A673 (cell line): ENCODE data around the gene GRIK1. TPM values are rescaled to one million over a fixed set of nuclear protein-coding genes. Genes with fewer than 3 reads are reported as not detected.

ENCODE experiments used
- BruUV-seq: library from RNA; stranded (reverse); fragments of 400-500 nt; replicated peaks from 2 replicates; lab custom pipeline; 2021; lab: Mats Ljungman, UMichigan
- CTCF ChIA-PET: fragments of 300-600 bp; sonication (Branson Sonifier 250); formaldehyde crosslinking; loops from one replicate; lab custom pipeline; 2022; ENCODE audit warnings: antibody characterized with exemption; lab: Charles Lee
- POLR2A ChIA-PET: fragments of 300-600 bp; sonication (Branson Sonifier 250); formaldehyde crosslinking; loops from one replicate; lab custom pipeline; 2022; ENCODE audit warnings: antibody characterized with exemption; ENCODE audit not compliant: low non-redundant PET; lab: Charles Lee
- DNase-seq: peaks from one replicate; pipeline ENCODE4 v3.0.0-alpha.2; 2015; ENCODE audit warnings: low spot score
- H3K27ac ChIP-seq: fragments of 200-600 bp; sonication (generic); 2 replicates; pipeline ENCODE4 v1.5.1; 2016; ENCODE audit warnings: mixed run types, low read depth, mild to moderate bottlenecking, mixed read lengths, antibody characterized with exemption, low read length; ENCODE audit not compliant: poor library complexity, severe bottlenecking
- H3K27me3 ChIP-seq: fragments of 200-600 bp; sonication (generic); replicated peaks from 2 replicates; pipeline ENCODE4 v1.6.1; 2017; ENCODE audit warnings: mixed run types, low read depth, mild to moderate bottlenecking, mixed read lengths, antibody characterized with exemption, low read length; ENCODE audit not compliant: insufficient read depth, poor library complexity
- H3K36me3 ChIP-seq: fragments of 200-600 bp; sonication (generic); 2 replicates; pipeline ENCODE4 v1.6.1; 2016; ENCODE audit warnings: mixed run types, mild to moderate bottlenecking, mixed read lengths, antibody characterized with exemption, low read length; ENCODE audit not compliant: insufficient read depth, poor library complexity, severe bottlenecking
- H3K4me1 ChIP-seq: fragments of 200-600 bp; sonication (generic); 2 replicates; pipeline ENCODE4 v1.6.1; 2017; ENCODE audit warnings: mixed run types, mild to moderate bottlenecking, mixed read lengths, antibody characterized with exemption, low read length; ENCODE audit not compliant: insufficient read depth, poor library complexity, severe bottlenecking
- H3K4me3 ChIP-seq: fragments of 200-600 bp; sonication (generic); 2 replicates; pipeline ENCODE4 v1.5.1; 2016; ENCODE audit warnings: low read depth, mixed run types, mild to moderate bottlenecking, mixed read lengths, low read length; ENCODE audit not compliant: poor library complexity, severe bottlenecking
- H3K9me3 ChIP-seq: fragments of 200-600 bp; sonication (generic); 2 replicates; pipeline ENCODE4 v1.6.1; 2016; ENCODE audit warnings: mixed run types, low read depth, mild to moderate bottlenecking, mixed read lengths, antibody characterized with exemption, low read length; ENCODE audit not compliant: poor library complexity, severe bottlenecking
- CTCF ChIP-seq: fragments of 300-800, 200-600 bp; sonication (generic); conservative IDR thresholded peaks from 2 replicates; pipeline ENCODE4 v1.5.1; 2017; ENCODE audit warnings: low read depth, mild to moderate bottlenecking, antibody characterized with exemption, low read length, moderate library complexity, mixed read lengths
- EZH2 ChIP-seq: fragments of 200-600 bp; sonication (generic); IDR thresholded peaks from 2 replicates; pipeline ENCODE4 v1.6.1; 2017; ENCODE audit warnings: borderline replicate concordance, low read depth, mild to moderate bottlenecking, mixed read lengths, antibody characterized with exemption, low read length; ENCODE audit not compliant: poor library complexity, severe bottlenecking
- intact Hi-C: fragments of 100-400 bp; cut with micrococcal nuclease; formaldehyde crosslinking; loops from one replicate; pipeline ENCODE4 v1.10.0; 2022; ENCODE audit not compliant: unreplicated experiment
- total RNA-seq: library from RNA; stranded (reverse); gene quantifications from 2 replicates; pipeline ENCODE4 v1.2.3, GENCODE V29; 2021

GRIK1 gene
- total RNA-seq, 1 experiment from 2014 or later: 0.67 TPM

- no TSS peak for BruUV-seq
- no peaks in the 10 kb centered on the region for H3K27me3 ChIP-seq
- intact Hi-C loops: no loop called here
- no peaks in the 10 kb centered on the region for H3K36me3 ChIP-seq
- no peak for DNase-seq
- no peak overlapping the region for H3K27ac ChIP-seq
- ChIA-PET CTCF (no interaction called here), POLR2A (no interaction called here)
- H3K4me1 ChIP-seq: no peaks in the 10 kb centered on the region
- TF ChIP-seq EZH2 (no peak), CTCF (no peak)
- H3K9me3 ChIP-seq: no peaks in the 10 kb centered on the region
- no peak overlapping the region for H3K4me3 ChIP-seq
These were observed 393.7 kb downstream of the GRIK1 start for GRCh38 chr21:29546071-29546470.

GRCh38 chr21:29540289-29540688 lies 399.5 kb downstream of the GRIK1 start:
- no peaks in the 10 kb centered on the region for H3K4me1 ChIP-seq
- TF ChIP-seq CTCF: no peak
- TF ChIP-seq EZH2: no peak
- no peak for DNase-seq
- H3K27me3 ChIP-seq: no peaks in the 10 kb centered on the region
- BruUV-seq: no TSS peak
- POLR2A ChIA-PET: interaction anchor here (0.6 kb wide), 1 partner anchor 42 kb away, joined by 3 read pairs; no protein-coding TSS in a partner anchor
- H3K27ac ChIP-seq: no peak overlapping the region
- CTCF ChIA-PET: no interaction called here
- H3K4me3 ChIP-seq: no peak overlapping the region
- H3K9me3 ChIP-seq: no peaks in the 10 kb centered on the region
- intact Hi-C loops: no loop called here
- no peaks in the 10 kb centered on the region for H3K36me3 ChIP-seq

GRCh38 chr21:29538115-29538514 lies 401.7 kb downstream of the GRIK1 start:
- Histone ChIP-seq H3K4me3 (no peak overlapping the region), H3K27me3 (no peaks in the 10 kb centered on the region), H3K9me3 (no peaks in the 10 kb centered on the region), H3K27ac (no peak overlapping the region), H3K4me1 (no peaks in the 10 kb centered on the region), H3K36me3 (no peaks in the 10 kb centered on the region)
- intact Hi-C loops: no loop called here
- ChIA-PET CTCF (no interaction called here), POLR2A (no interaction called here)
- no peak for DNase-seq
- BruUV-seq: no TSS peak
- TF ChIP-seq CTCF (no peak), EZH2 (no peak)
